HG03439 (cell line): ENCODE results near the gene LRRC10.

Experiments
- ATAC-seq: cut with Tn5 transposase; IDR thresholded peaks from one replicate; pipeline ENCODE4 v1.9.1; 2021; ENCODE audit warnings: mild to moderate bottlenecking, moderate library complexity; ENCODE audit not compliant: unreplicated experiment

The LRRC10 gene

GRCh38 chr12:69570545-69571399, 39.9 kb downstream of the LRRC10 start:
- no peak for ATAC-seq

GRCh38 chr12:69570000-69570516, 40.6 kb downstream of the LRRC10 start:
- ATAC-seq: no peak

GRCh38 chr12:69569236-69569635, 41.5 kb downstream of the LRRC10 start:
- no peak for ATAC-seq

- no peak for ATAC-seq
Observed at GRCh38 chr12:69566603-69567002, 44.1 kb downstream of the LRRC10 start.

- ATAC-seq: no peak
Observed at GRCh38 chr12:69563166-69563762, 47.4 kb downstream of the LRRC10 start.
